ENCODE data around the gene GSTT4.
"Not testable (repeated sequence)": the region's sequence is repeated elsewhere in the genome, so short reads cannot be mapped to it uniquely, and the experiment has no call there.

The GSTT4 gene

GRCh38 chr22:23949764-23950163 is 55.5 kb downstream of the GSTT4 start:
- not testable (repeated sequence) for DNase-seq

All from fibroblast of upper back skin (primary cell).